CD4-positive, alpha-beta T cell treated with Interleukin-6 at 100 ng/mL for 8 hours (primary cell): ENCODE data around the gene UNC5C.

Experiments
- DNase-seq: peaks from one replicate; pipeline ENCODE4 v3.0.0-alpha.2; 2020; ENCODE audit warnings: mixed read lengths, low spot score

The UNC5C gene

GRCh38 chr4:95216636-95217035 is 332.1 kb downstream of the UNC5C start:
- DNase-seq, result no peak

GRCh38 chr4:95215991-95216605 is 332.7 kb downstream of the UNC5C start:
- DNase-seq, result no peak

GRCh38 chr4:95215043-95215442 is 333.7 kb downstream of the UNC5C start:
- no peak for DNase-seq

- DNase-seq, result no peak
Observed at GRCh38 chr4:95214408-95214807, 334.4 kb downstream of the UNC5C start.

GRCh38 chr4:95213366-95213765 is 335.4 kb downstream of the UNC5C start:
- DNase-seq, result no peak

- DNase-seq, result no peak
Observed at GRCh38 chr4:95212692-95213091, 336.1 kb downstream of the UNC5C start.

- DNase-seq, result no peak
Observed at GRCh38 chr4:95209927-95210326, 338.8 kb downstream of the UNC5C start.

- DNase-seq, result no peak
Observed at GRCh38 chr4:95204873-95205272, 343.9 kb downstream of the UNC5C start.

- no peak for DNase-seq
Observed at GRCh38 chr4:95204267-95204844, 344.4 kb downstream of the UNC5C start.

- DNase-seq, result no peak
Observed at GRCh38 chr4:95198961-95199360, 349.8 kb downstream of the UNC5C start.

- no peak for DNase-seq
Observed at GRCh38 chr4:95197353-95197752, 351.4 kb downstream of the UNC5C start.

- DNase-seq, result no peak
Observed at GRCh38 chr4:95193391-95194224, 355.2 kb downstream of the UNC5C start.

- no peak for DNase-seq
Observed at GRCh38 chr4:95191537-95191936, 357.2 kb downstream of the UNC5C start.

- no peak for DNase-seq
Observed at GRCh38 chr4:95190751-95191436, 357.9 kb downstream of the UNC5C start.

- peak; percentile 14 for DNase-seq
Observed at GRCh38 chr4:95188701-95189370, 359.9 kb downstream of the UNC5C start.

GRCh38 chr4:95186666-95187065 is 362.1 kb downstream of the UNC5C start:
- no peak for DNase-seq

GRCh38 chr4:95183656-95184408 is 364.9 kb downstream of the UNC5C start:
- no peak for DNase-seq

- no peak for DNase-seq
Observed at GRCh38 chr4:95181996-95182306, 366.8 kb downstream of the UNC5C start.

GRCh38 chr4:95181243-95181995 is 367.4 kb downstream of the UNC5C start:
- DNase-seq, result peak; percentile 7

- DNase-seq, result no peak
Observed at GRCh38 chr4:95180531-95181242, 368.1 kb downstream of the UNC5C start.
